ENCODE measurements around the gene ZNF502.

ZNF502 gene

GRCh38 chr3:44680921-44681455, 31.5 kb upstream of the ZNF502 start:
- TF ChIP-seq ZFP30 (CRISPR knock-in tag; IDR thresholded peaks at IDR 0.05) (no peak), PPARA (CRISPR knock-in tag; IDR thresholded peaks at IDR 0.05; ENCODE audit: borderline replicate concordance) (no peak), SNAI2 (CRISPR knock-in tag; IDR thresholded peaks at IDR 0.05) (no peak), ESRRG (CRISPR knock-in tag; IDR thresholded peaks at IDR 0.05) (no peak), OSR1 (CRISPR knock-in tag; IDR thresholded peaks at IDR 0.05) (no peak), ZNF8 (CRISPR knock-in tag; IDR thresholded peaks at IDR 0.05) (no peak), GLIS3 (CRISPR knock-in tag; IDR thresholded peaks at IDR 0.05) (no peak), CSDC2 (CRISPR knock-in tag; IDR thresholded peaks at IDR 0.05) (no peak), PATZ1 (CRISPR knock-in tag; IDR thresholded peaks at IDR 0.05; ENCODE audit: borderline replicate concordance) (no peak), ZFP3 (CRISPR knock-in tag; IDR thresholded peaks at IDR 0.05) (no peak)
- TF ChIP-seq, protein P1, sequence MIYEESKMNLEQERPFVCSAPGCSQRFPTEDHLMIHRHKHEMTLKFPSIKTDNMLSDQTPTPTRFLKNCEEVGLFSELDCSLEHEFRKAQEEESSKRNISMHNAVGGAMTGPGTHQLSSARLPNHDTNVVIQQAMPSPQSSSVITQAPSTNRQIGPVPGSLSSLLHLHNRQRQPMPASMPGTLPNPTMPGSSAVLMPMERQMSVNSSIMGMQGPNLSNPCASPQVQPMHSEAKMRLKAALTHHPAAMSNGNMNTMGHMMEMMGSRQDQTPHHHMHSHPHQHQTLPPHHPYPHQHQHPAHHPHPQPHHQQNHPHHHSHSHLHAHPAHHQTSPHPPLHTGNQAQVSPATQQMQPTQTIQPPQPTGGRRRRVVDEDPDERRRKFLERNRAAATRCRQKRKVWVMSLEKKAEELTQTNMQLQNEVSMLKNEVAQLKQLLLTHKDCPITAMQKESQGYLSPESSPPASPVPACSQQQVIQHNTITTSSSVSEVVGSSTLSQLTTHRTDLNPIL (CRISPR knock-in tag; IDR thresholded peaks at IDR 0.05; ENCODE audit: low read depth): no peak
- TF ChIP-seq, protein P2, sequence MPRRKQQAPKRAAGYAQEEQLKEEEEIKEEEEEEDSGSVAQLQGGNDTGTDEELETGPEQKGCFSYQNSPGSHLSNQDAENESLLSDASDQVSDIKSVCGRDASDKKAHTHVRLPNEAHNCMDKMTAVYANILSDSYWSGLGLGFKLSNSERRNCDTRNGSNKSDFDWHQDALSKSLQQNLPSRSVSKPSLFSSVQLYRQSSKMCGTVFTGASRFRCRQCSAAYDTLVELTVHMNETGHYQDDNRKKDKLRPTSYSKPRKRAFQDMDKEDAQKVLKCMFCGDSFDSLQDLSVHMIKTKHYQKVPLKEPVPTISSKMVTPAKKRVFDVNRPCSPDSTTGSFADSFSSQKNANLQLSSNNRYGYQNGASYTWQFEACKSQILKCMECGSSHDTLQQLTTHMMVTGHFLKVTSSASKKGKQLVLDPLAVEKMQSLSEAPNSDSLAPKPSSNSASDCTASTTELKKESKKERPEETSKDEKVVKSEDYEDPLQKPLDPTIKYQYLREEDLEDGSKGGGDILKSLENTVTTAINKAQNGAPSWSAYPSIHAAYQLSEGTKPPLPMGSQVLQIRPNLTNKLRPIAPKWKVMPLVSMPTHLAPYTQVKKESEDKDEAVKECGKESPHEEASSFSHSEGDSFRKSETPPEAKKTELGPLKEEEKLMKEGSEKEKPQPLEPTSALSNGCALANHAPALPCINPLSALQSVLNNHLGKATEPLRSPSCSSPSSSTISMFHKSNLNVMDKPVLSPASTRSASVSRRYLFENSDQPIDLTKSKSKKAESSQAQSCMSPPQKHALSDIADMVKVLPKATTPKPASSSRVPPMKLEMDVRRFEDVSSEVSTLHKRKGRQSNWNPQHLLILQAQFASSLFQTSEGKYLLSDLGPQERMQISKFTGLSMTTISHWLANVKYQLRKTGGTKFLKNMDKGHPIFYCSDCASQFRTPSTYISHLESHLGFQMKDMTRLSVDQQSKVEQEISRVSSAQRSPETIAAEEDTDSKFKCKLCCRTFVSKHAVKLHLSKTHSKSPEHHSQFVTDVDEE (CRISPR knock-in tag; IDR thresholded peaks at IDR 0.05): no peak
- no peak for ATAC-seq

DNA sequence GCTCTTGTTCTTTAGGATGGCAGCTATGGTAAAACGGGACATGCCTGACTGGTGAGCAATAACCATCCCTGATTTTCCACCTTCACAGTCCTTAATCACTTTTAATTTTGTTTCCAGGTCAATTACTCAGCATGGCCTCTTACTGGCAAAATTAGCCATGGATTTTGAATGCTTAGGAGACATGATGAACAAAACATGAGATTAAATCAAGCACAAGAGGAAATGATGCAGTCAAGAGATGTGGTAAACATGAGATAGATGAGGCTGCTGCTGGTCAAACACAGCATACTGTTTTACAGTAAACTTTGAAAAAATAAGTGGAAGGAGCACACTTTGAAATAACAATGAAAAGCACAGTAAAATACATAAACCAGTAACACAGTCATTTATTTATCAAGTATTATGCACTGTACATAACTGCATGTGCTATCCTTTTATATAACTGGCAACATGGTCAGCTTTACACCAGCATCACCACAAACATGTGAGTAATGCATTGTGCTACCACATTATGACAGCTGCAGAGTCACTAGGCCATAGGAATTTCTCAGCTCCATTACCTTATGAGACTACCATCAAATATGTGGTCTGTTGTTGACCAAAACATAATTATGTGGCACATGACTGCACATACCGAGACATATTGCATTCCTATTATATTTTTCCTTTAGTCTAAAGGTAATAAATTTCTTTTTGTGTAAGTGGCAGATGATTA, 30.1 kb upstream of the ZNF502 start:
- TF ChIP-seq PATZ1 (CRISPR knock-in tag; IDR thresholded peaks at IDR 0.05; ENCODE audit: borderline replicate concordance) (no peak), RARB (CRISPR knock-in tag; IDR thresholded peaks at IDR 0.05) (no peak), ZNF565 (CRISPR knock-in tag; conservative IDR thresholded peaks at IDR 0.05; ENCODE audit: low read depth) (no peak), ZFP30 (CRISPR knock-in tag; IDR thresholded peaks at IDR 0.05) (no peak), ARNTL (CRISPR knock-in tag; IDR thresholded peaks at IDR 0.05; ENCODE audit: borderline replicate concordance, low read depth) (no peak), CSRNP3 (CRISPR knock-in tag; IDR thresholded peaks at IDR 0.05) (no peak), TCF4 (CRISPR knock-in tag; IDR thresholded peaks at IDR 0.05; ENCODE audit: borderline replicate concordance) (no peak), ESRRG (CRISPR knock-in tag; IDR thresholded peaks at IDR 0.05) (no peak), ZNF8 (CRISPR knock-in tag; IDR thresholded peaks at IDR 0.05) (no peak), PPARA (CRISPR knock-in tag; IDR thresholded peaks at IDR 0.05; ENCODE audit: borderline replicate concordance) (no peak), SNAI2 (CRISPR knock-in tag; IDR thresholded peaks at IDR 0.05) (no peak), OSR1 (CRISPR knock-in tag; IDR thresholded peaks at IDR 0.05) (no peak)
- TF ChIP-seq, protein P3, sequence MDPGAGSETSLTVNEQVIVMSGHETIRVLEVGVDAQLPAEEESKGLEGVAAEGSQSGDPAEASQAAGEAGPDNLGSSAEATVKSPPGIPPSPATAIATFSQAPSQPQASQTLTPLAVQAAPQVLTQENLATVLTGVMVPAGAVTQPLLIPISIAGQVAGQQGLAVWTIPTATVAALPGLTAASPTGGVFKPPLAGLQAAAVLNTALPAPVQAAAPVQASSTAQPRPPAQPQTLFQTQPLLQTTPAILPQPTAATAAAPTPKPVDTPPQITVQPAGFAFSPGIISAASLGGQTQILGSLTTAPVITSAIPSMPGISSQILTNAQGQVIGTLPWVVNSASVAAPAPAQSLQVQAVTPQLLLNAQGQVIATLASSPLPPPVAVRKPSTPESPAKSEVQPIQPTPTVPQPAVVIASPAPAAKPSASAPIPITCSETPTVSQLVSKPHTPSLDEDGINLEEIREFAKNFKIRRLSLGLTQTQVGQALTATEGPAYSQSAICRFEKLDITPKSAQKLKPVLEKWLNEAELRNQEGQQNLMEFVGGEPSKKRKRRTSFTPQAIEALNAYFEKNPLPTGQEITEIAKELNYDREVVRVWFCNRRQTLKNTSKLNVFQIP (CRISPR knock-in tag; IDR thresholded peaks at IDR 0.05; ENCODE audit: borderline replicate concordance, low read depth): no peak
- TF ChIP-seq, protein P1 (CRISPR knock-in tag; IDR thresholded peaks at IDR 0.05; ENCODE audit: low read depth): no peak
- no peak for ATAC-seq

All from SK-N-SH treated with all-trans-retinoic acid at 6 μM for 48 hours (cell line).